HUDEP-2 (cell line): ENCODE data around the gene MDC1.

ENCODE experiments used
- DNase-seq, 76 experiments: peaks; one replicate each; lab custom pipeline; 2025; ENCODE audit not compliant: unreplicated experiment in 76 of 76; lab: John Stamatoyannopoulos, UW

The MDC1 gene

DNA sequence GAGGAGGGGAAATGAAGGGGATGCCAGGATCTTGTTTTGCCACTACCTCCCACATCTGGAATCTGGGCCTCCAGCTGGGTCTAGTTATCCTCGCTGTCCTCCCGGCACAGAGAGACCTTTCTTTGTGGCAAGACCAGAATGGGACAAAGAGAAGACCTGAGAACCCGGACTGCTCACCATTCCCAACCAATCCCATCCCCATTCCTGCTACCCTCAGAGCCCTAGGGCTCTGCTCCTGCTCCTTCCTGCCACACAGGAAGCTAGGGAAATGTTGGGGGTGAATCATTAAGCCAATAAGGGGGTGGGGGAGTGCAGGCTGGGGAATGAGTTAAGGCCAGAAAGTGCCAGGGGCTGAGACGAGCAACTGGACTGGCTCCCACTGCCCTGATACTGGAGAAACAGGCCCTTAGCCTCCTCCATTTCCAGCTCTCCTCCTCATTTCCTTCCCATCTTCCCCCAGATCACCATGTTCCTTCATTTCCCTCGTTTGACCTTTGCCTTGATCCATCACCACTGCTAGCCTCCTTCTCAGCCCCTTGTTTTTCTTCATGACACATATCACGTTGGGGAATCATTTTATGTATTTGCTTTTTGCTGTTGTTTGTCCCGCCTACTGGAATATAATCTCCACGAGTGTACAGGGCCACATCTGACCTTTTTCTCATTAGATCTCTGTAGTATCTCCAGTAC, 31.9 kb upstream of the MDC1 start:
- DNase-seq = no peak

DNA sequence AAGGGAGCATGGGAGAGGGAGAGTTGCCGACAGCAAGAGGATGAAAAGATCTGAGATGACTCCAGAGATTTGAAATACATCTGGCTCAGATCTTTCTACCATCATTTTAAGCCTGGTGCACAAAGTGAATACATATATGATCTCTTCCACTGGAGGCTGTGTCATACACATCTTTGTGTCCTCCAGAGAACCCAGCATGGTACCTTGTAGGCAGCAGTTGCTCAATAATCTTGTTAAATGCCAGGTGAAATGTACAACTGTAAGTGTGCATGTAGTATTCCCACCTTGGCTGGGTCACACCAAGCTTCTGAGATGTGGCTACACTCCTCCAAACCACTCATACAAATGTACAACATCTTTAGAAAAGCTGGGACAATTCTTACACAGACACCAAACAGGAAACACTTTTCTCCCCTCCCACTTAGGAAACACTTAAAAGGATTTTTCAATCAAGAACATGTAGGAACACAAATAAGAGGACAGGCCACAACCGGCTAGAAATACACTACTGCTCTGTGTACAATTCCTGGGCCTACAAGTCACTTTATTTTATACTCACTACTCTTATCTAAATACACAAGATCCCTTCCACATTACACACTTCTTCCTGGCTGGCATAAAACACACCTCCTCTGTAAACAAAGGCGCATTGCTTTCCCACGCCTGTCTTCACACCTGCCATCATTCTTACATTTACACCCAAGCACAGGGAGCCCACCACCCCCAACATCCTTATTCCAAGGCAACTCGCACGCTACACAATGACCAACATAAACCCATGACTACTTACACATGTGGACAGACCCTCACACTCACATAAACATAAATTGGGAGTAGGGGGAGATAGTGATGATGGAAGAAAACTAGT, 31.1 kb upstream of the MDC1 start:
- DNase-seq = no peak

DNA sequence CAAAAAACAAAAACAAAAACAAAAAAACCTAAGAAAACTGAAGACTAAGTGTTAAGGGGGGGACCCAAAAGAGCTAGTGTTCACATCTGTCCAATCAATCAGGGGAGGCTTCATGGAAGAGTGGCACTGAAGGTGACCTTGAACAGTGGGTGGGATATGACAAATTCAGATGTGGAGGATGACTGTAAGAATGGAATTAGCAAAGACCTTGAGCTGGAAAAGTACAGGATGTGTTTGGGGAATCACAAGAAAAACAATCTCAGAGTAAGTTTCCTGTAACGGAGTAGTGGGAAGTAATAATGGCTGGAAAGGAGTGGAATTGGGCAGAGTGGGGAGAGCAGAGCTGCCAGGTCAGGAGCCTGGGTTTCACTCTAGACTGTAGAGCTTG, 30.2 kb upstream of the MDC1 start:
- DNase-seq = no peak

DNA sequence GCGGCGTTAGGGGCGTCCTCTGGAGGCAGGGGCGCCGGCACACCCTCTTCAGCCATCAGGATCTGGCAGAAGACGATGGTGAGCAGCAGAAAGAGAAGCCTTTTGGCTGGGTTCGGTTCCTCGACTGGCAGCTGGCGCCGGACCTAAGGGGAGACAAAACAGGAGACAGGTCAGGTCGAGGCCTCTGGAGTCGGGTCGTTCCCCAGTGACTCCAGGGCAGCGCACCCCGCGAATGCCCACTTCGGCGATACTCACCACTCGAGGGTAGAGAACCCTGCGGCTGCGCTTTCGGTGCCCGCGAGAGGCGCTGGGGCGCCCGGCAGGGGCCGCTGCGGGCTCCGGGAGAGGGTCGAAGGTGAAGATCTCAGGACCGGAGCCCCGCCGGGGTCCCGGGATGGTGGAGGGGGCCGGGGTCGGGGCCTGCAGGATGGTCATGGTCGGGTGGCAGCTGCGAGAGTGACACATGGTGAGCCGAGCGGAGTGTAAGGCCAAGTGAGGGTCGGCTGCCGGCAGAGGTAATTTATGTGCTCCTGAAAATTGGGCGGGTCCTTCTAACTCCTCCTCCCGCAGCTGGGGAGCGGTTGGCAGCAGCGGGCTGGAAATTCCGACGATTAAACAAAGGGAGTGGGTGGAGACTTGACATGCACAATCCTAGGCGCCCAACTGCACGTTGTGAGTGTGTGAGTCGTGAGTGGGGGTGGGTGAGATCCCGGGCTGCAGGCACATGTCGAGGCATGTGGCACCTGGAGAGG, 27.1 kb upstream of the MDC1 start, which contains the start of gene IER3:
Gene IER3 (minus strand): TSS at position 494 of the 752 bp plus-strand sequence. CDS start 29 bp downstream, at position 465.
- DNase-seq = peak in 74 of 76 experiments; percentile 47 to 96 (median 78)

DNA sequence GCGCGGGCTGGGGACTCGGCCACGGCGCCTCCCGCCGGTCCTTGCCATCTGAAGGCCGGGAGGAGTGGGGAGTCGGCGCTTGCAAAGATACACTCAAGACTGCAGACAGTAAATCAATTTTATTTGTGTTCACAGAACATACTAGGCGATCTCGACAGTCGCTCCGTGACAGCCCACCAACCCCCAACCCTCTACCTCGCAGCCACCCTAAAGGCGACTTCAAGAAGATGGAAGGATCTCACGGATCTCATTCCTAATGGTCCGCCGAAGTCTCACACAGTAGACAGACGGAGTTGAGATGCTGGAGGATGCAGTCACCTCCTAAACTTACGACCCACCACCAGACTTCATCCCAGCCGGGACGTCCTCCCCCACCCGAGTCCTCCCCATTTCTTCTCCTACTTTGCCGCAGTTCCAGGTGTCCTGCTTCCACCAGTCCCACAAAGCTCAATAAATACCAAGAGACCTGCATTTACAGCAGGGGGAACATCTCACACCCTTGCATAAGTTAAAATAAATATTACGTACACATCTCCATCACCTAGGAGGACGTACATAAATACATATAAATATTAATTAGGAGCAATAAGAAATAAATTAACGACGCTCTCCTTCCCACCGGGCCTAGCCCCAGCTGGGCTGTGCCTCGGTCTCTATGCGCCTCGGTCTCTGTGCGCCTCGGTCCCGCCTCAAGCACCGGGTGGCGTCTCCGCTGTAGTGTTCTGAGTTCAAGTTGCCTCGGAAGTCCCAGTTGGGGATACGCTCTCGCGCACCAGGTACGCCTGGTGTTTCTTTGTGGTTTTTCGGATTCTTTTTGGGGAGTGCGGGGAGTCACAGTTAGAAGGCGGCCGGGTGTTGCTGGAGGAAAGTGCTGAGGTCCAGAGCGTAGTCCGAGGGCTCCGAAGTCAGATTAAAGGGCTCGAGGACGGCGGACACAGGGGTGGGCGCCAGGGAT, 26.3 kb upstream of the MDC1 start:
- peak in 13 of 76 experiments; percentile 20 to 65 (median 44) for DNase-seq

DNA sequence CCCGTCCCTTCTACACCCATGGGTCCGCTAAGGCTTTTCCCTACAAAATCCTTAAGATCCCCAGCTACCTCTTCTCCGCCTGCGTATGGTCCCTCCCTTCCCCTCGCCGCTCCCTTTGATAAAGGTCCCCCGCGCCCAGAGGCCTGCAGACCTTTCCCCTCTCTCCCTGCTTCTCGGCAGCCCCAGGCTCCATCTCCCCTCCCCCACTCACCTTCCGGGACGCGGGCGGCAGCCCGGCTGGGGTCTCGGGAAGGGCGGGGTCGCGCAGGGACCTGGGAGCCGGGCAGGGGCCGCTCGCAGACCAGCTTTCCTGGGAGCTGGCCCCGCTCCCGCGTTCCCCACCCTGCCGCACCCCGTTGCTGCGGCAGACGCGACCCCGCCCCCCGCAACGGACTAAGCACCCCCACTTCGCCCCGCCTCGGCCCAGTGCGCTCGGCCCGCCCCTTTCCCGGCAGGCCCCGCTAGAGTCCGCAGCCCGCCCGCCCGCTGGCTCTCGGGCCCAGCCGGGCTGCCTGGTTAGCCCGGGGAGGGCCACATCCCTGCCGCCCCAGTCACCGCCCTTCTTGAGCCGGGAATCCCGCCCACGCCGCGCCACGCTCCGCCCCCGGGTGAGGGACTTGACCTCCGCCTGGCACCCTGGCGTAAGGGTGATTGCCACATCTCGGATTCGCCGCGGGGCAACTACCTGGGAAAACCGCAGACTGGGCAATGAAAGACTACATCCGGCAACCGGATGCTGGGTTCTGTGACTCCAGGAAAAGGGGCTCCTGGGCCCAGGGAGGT, 25.4 kb upstream of the MDC1 start, which contains the start of gene FLOT1:
Gene FLOT1 (minus strand): TSS at position 372 of the 783 bp plus-strand sequence. CDS start 498 bp downstream, outside the sequence.
- peak; percentile 77 to 99 (median 98) for DNase-seq

DNA sequence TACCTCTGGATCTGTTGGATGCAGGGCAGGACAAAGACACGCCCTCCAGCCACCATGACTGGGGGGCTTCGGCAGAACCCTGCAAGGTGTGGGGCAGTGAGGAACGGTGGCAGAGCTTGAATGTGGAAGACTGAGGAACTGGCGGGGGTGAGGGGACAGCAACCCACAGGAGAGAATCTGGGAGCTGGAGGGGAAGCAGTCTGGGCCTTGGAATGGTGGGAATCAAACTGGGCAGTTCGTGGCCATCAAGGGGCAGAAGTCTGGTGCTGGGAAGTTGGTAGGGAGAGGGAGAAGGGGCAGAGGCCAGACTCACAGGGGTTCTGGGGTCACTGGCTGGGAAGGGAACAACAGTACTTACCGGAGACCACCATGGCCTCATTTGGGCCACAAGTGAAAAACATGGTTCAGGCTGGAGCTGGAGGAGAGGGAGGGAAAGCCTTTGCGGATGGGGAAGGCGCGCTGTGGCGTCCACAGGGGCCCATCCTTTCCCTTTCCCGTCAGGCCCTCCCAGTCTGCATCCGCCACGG, 24.8 kb upstream of the MDC1 start:
- DNase-seq = peak in 1 of 76 experiments; percentile 41

DNA sequence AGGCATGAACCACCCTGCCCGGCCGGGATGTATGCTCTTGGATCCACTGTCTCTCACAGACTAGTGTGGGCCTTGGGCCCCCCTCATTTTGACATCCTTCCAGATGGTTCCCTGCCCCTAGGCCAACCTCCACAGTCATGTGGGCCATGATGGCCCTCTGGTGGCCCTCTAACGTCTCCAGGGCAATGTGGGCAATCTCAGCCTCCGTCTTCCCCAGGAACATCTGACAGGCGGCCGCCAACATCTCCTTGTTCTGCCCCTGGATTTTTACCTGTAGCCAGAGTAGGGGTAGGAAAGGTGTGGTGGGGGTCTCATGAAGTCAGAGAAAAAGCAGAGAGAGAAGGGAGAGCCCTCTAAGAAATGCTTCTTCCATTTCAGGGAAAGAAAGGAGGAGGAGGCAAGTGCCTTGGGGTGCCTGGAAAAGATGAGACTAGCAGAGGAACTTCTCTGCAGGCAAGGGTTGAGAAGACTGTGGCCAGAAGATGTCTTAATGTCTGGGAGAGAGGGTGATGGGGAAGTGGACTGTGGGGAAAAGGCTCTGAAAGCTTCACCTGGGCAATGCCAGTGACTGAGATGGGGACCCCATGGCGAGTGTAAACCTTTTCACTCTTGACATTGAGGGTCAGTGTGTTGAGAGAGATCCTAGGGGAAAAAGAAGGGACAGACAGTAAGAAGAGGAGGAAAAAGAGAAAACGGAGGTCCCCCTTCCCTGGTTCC, 24.1 kb upstream of the MDC1 start:
- DNase-seq = no peak

DNA sequence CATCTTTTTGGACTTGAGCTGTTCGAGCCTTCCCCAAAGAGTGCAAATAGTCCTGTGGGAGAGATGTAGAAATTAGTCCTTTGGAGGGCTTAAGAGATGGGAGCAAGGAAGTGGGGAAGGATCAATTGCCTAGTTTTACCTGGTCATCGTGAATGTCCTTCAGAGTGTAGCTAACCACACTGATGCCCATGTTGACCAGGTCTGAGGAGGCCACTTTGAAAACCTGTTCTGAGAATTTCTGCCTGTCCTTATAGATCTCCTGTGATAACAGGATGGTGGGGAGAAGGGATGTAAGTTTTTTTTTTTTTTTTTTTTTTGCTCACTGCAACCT, 23.4 kb upstream of the MDC1 start:
- DNase-seq = no peak

DNA sequence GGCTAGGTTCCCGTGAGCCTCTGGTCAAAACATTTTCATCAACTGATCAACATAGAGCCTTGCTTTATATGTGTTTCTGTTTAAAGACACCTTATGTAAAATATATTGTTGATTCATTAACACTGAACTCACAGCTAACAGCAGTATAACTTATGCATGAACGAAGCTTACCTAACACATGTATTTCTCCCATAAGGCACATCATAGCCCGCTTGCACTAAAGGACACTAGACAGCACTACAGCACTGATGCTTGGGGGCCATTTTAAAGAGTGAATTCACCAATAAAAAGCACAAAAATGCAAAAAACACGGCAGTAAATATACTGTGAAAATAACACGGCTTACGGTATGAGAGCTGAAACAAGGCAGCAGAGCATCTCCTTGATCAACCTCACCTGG, 21.5 kb upstream of the MDC1 start:
- no peak for DNase-seq

DNA sequence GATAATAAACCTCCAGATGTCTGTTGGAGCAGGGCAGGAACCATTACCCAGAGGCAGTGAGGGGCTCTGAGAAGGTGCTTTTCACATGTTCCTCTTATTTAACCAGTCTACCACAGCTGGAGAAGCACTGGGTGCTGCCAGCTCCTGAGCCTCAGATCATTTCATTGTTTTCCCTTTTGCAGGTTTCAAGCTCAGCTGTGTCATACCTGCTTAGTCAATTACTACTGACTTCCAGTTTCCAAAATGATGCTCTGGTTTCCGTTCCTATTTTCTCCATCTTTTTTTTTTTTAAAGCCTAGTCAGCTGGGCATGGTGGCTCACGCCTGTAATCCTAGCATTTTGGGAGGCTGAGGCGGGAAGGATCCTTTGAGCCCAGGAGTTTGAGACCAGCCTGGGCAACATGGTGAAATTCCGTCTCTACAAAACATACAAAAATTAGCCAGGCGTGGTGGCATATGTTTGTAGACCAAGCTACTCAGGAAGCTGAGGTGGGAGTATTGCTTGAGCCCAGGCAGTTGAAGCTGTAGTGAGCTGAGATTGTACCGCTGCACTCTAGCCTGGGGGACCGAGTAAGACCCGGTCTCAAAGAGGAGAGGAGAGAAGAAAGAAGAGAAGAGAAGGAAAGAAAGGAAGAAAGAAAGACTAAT, 18.7 kb upstream of the MDC1 start:
- DNase-seq = no peak

DNA sequence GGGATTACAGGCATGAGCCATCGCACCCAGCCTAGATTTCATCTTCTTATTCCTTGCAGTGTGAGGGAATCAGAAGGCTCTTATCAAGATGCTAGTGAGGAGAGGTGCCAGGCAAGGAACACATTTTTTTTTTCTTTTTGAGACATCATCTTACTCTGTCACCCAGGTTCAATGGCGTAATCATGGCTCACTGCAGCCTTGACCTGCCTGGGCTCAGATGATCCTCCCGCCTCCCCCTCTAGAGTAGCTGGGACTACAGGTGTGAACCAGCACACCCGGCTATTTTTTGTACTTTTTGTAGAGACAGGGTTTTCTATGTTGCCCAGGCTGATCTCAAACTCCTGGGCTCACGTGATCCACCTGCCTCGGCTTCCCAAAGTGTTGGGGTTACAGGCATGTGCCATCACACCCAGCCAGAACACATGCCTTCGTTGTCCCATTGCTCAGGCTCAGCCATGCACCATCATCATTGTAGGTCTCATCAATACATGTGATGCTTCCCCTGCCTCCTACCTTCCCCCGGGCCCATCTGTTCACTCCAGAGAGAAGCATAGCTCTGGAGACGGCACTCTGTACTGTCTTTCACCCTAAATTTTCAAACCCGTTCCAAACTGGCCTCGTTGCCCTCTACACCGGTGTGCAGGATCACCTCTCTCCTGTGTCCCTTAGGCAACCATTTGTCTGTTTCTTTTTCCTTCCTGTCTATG, 15.3 kb upstream of the MDC1 start:
- no peak for DNase-seq

DNA sequence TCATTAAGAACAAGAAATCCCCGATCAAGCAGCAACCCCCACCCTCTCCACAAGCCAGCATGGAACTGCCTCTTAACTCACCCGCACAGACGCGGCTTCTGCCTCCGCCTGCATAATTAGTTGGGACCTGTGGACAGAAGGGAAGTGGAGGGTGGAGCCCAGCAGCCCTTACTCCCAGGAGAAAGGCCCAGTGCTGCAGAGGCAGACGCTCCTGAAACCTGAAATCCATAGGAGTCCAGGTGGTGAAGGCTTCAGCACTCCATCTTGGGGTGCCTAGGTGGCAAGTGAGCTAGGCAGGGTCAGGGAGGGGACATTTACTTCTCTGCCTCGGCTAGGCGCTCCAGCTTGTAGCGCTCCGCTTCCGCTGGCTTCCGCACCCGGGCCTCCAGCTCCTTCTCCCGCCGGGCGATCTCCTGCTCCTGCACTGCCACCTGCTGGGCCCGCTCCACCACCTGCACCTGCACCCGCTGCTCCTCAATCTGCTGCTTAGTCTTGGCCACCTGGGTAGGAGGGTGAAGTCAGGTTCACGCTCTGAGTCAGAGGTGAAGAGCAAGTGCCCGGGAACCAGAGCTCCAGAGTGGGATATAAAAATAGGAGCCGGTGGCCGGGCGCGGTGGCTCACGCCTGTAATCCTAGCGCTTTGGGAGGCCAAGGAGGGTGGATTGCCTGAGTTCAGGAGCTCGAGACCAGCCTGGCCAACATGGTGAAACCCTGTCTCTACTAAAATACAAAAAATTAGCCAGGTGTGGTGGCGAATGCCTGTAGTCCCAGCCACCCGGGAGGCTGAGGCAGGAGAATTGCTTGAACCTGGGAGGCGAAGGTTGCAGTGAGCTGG, 13.7 kb upstream of the MDC1 start:
- DNase-seq = peak in 33 of 76 experiments; percentile 18 to 77 (median 36)

DNA sequence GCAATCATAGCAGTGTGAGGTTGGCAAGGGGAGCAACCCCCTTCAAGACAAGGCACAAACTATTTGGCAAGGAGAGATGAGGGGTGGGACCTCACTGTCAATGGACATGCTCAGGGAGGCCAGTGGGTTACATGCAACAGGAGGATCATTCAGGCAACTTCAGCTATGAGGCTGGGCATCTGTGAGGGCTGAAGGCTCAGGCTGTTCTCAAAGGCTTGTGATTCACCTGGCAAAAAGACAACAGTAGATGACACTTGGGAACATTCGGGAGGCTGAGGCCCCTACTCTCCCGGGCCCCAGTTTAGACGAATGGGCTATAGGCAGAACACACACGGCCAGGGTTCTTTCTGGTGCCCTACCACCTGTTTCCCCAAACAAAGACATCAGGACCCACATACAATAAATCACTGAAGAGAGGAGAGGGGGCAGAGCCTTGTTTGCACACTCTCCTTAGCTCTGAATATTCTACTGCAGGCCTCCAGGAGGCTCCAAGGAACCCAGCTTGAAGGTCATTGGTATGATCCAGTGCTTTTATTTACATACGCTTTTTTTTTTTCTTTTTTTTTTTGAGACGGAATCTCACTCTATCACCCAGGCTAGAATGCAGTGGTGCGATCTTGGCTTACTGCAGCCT, 11.0 kb upstream of the MDC1 start:
- no peak for DNase-seq

DNA sequence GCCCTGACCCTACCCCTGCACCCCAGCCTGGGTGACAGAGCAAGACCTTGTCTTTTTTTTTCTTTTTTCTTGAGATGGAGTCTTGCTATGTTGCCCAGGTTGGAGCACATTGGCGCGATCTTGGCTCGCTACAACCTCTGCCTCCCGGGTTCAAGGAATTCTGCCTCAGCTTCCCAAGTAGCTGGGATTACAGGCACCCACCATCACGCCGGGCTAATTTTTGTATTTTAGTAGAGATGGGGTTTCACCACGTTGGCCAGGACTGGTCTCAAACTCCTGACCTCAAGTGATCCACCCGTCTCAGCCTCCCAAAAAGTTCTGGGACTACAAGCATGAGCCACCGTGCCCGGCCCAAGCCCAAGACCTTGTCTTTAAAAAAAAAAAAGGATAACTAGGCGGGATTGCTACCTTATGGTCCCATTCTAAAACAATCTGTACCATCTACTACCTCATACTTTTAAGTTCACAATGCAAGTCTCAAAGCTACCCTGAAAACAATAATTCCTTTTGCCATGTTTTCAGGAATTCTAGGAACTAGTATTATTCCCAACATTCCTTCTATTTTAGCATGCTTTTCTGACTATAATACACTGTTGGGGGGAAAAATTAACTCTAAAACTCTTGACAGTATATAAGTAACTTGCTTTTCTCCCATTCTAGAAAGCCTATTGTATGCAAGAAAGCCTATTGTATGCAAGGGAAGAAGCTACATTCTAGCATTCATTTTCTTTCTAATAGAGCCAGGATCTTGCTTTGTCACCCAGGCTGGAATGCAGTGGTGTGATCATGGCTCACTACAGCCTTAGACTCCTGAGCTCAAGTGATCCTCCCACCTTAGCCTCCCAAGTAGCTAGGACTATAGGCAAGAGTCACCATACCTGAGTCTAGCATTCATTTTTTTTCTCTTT, 9.7 kb upstream of the MDC1 start:
- DNase-seq = no peak
